Measurements from ENCODE around the gene EGFL7.

Gene EGFL7

GRCh38 chr9:136662656-136663581 lies at the start of gene EGFL7:
EGFL7 (plus strand) TSS chr9:136662916; CDS start chr9:136668283, 5,367 bp downstream.
- no peak for DNase-seq (ENCODE audit: low read depth)

- DNase-seq (ENCODE audit: low read depth): no peak
Observed at GRCh38 chr9:136613824-136614371, 48.8 kb upstream of the EGFL7 start.

GRCh38 chr9:136614372-136614922 lies 48.3 kb upstream of the EGFL7 start:
- peak; percentile 19 for DNase-seq (ENCODE audit: low read depth)

GRCh38 chr9:136614967-136615623 lies 47.6 kb upstream of the EGFL7 start:
- no peak for DNase-seq (ENCODE audit: low read depth)

GRCh38 chr9:136615631-136616306 lies 46.9 kb upstream of the EGFL7 start:
- DNase-seq (ENCODE audit: low read depth): no peak

- no peak for DNase-seq (ENCODE audit: low read depth)
Observed at GRCh38 chr9:136616307-136616635, 46.4 kb upstream of the EGFL7 start.

- no peak for DNase-seq (ENCODE audit: low read depth)
Observed at GRCh38 chr9:136616948-136617695, 45.6 kb upstream of the EGFL7 start.

- no peak for DNase-seq (ENCODE audit: low read depth)
Observed at GRCh38 chr9:136617746-136618579, 44.8 kb upstream of the EGFL7 start.

GRCh38 chr9:136618580-136619547 lies 43.9 kb upstream of the EGFL7 start:
- no peak for DNase-seq (ENCODE audit: low read depth)

GRCh38 chr9:136619742-136620440 lies 42.8 kb upstream of the EGFL7 start:
- no peak for DNase-seq (ENCODE audit: low read depth)

GRCh38 chr9:136620441-136621018 lies 42.2 kb upstream of the EGFL7 start:
- DNase-seq (ENCODE audit: low read depth): no peak

GRCh38 chr9:136621019-136621733 lies 41.5 kb upstream of the EGFL7 start:
- no peak for DNase-seq (ENCODE audit: low read depth)

- DNase-seq (ENCODE audit: low read depth): no peak
Observed at GRCh38 chr9:136621734-136622093, 41.0 kb upstream of the EGFL7 start.

GRCh38 chr9:136622538-136622948 lies 40.2 kb upstream of the EGFL7 start:
- no peak for DNase-seq (ENCODE audit: low read depth)

- no peak for DNase-seq (ENCODE audit: low read depth)
Observed at GRCh38 chr9:136623016-136623841, 39.5 kb upstream of the EGFL7 start.

GRCh38 chr9:136623842-136624183 lies 38.9 kb upstream of the EGFL7 start:
- no peak for DNase-seq (ENCODE audit: low read depth)
